ENCODE measurements around the gene MYO18B. TPM values are rescaled to one million over a fixed set of nuclear protein-coding genes. Genes with fewer than 3 reads are reported as not detected.

Gene MYO18B
- total and polyA plus RNA-seq, 2 donors (not counting 3 experiments of a cell fraction or from before 2014, with no cell fraction given) = 0.01 TPM; not detected in 1

GRCh38 chr22:26065847-26066246 lies 323.9 kb downstream of the MYO18B start:
- Histone ChIP-seq H3K27ac (ENCODE audit: insufficient read depth, low read depth, low read length) (no peak overlapping the region), H3K79me2 (ENCODE audit: control insufficient read depth, insufficient read depth, low read length) (no peaks in the 10 kb centered on the region), H3K4me3 (replicated peaks in 1 of 3; ENCODE audit: insufficient read depth in 1 of 3, low read depth in 1 of 3, low read length in 3 of 3) (no peak overlapping the region), H3K4me2 (ENCODE audit: insufficient read depth, low read length) (no peak overlapping the region), H3K4me1 (ENCODE audit: control insufficient read depth, extremely low read depth, insufficient read depth, low read length) (no peaks in the 10 kb centered on the region), H2AFZ (ENCODE audit: low read depth, low read length) (no peak overlapping the region), H3K9ac (replicated peaks; ENCODE audit: extremely low read depth, insufficient read depth, low read length) (no peak overlapping the region), H4K20me1 (replicated peaks; ENCODE audit: control insufficient read depth, extremely low read depth, insufficient read depth, low read length) (no peaks in the 10 kb centered on the region), H3K9me3 (replicated peaks; ENCODE audit: control insufficient read depth, insufficient read depth, low read length) (peaks cover 5% of the 10 kb centered on the region), H3K27me3 (ENCODE audit: control insufficient read depth in 2 of 2, insufficient read depth in 2 of 2, low read length in 2 of 2) (no peaks in the 10 kb centered on the region), H3K9me1 (replicated peaks; ENCODE audit: control insufficient read depth, extremely low read depth, insufficient read depth, low read length) (no peaks in the 10 kb centered on the region), H3K36me3 (ENCODE audit: control insufficient read depth in 2 of 2, extremely low read depth in 1 of 2, insufficient read depth in 2 of 2, low read length in 2 of 2) (no peaks in the 10 kb centered on the region)
- no peak for DNase-seq (ENCODE audit: low read depth, low spot score)
- FAIRE-seq = no peak
- no TSS peak for BruUV-seq (replicated peaks)
- TF ChIP-seq GATA2 (IDR thresholded peaks at IDR 0.05; ENCODE audit: insufficient read depth, insufficient read length, low read depth, low read length) = no peak
- ChIA-PET CTCF (no interaction called here), POLR2A (no interaction called here)
- intact Hi-C loops (cut with micrococcal nuclease) (no loop called here), dilution Hi-C loops (cut with MboI; ENCODE audit: extremely low pct_ligation_motif_present, low sequenced_read_pairs) (no loop called here)

GRCh38 chr22:26066534-26066933 lies 324.5 kb downstream of the MYO18B start:
- Histone ChIP-seq H3K4me3 (replicated peaks in 1 of 3; ENCODE audit: insufficient read depth in 1 of 3, low read depth in 1 of 3, low read length in 3 of 3) (no peak overlapping the region), H2AFZ (ENCODE audit: low read depth, low read length) (no peak overlapping the region), H4K20me1 (replicated peaks; ENCODE audit: control insufficient read depth, extremely low read depth, insufficient read depth, low read length) (no peaks in the 10 kb centered on the region), H3K4me1 (ENCODE audit: control insufficient read depth, extremely low read depth, insufficient read depth, low read length) (no peaks in the 10 kb centered on the region), H3K79me2 (ENCODE audit: control insufficient read depth, insufficient read depth, low read length) (no peaks in the 10 kb centered on the region), H3K27me3 (ENCODE audit: control insufficient read depth in 2 of 2, insufficient read depth in 2 of 2, low read length in 2 of 2) (no peaks in the 10 kb centered on the region), H3K4me2 (ENCODE audit: insufficient read depth, low read length) (no peak overlapping the region), H3K9me3 (replicated peaks; ENCODE audit: control insufficient read depth, insufficient read depth, low read length) (peaks cover 2% of the 10 kb centered on the region), H3K36me3 (ENCODE audit: control insufficient read depth in 2 of 2, extremely low read depth in 1 of 2, insufficient read depth in 2 of 2, low read length in 2 of 2) (no peaks in the 10 kb centered on the region), H3K27ac (ENCODE audit: insufficient read depth, low read depth, low read length) (no peak overlapping the region), H3K9ac (replicated peaks; ENCODE audit: extremely low read depth, insufficient read depth, low read length) (no peak overlapping the region), H3K9me1 (replicated peaks; ENCODE audit: control insufficient read depth, extremely low read depth, insufficient read depth, low read length) (no peaks in the 10 kb centered on the region)
- FAIRE-seq (no peak), DNase-seq (ENCODE audit: low read depth, low spot score) (no peak)
- TF ChIP-seq POLR2AphosphoS5 (IDR thresholded peaks at IDR 0.05; ENCODE audit: insufficient read depth, low read depth, low read length) (no peak), MYC (IDR thresholded peaks at IDR 0.05; ENCODE audit: low read depth, low read length) (no peak), CTCF (IDR thresholded peaks at IDR 0.05; ENCODE audit: extremely low read depth in 1 of 2, insufficient read depth in 1 of 2, low read depth in 1 of 2, low read length in 2 of 2) (no peak), EZH2 (IDR thresholded peaks at IDR 0.05; ENCODE audit: borderline replicate concordance, low read depth, low read length, severe bottlenecking) (no peak), FOS (IDR thresholded peaks at IDR 0.05; ENCODE audit: borderline replicate concordance, insufficient read depth, low read length) (no peak), POLR2A (IDR thresholded peaks at IDR 0.05; ENCODE audit: low read depth, low read length) (no peak), GATA2 (IDR thresholded peaks at IDR 0.05; ENCODE audit: insufficient read depth, insufficient read length, low read depth, low read length) (no peak), MAX (IDR thresholded peaks at IDR 0.05; ENCODE audit: insufficient read depth, insufficient read length) (no peak), JUN (IDR thresholded peaks at IDR 0.05; ENCODE audit: borderline replicate concordance, insufficient read depth, insufficient read length, low read depth) (no peak)
- BruUV-seq (replicated peaks) = no TSS peak
- intact Hi-C loops (cut with micrococcal nuclease) = no loop called here
- ChIA-PET CTCF (no interaction called here), POLR2A (no interaction called here)
- dilution Hi-C loops (cut with MboI; ENCODE audit: extremely low pct_ligation_motif_present, low sequenced_read_pairs) = no loop called here

All from endothelial cell of umbilical vein (primary cell).